Middle frontal gyrus (tissue), 1 donor: ENCODE data around the gene NAA10.
"Not testable (repeated sequence)": the region's sequence is repeated elsewhere in the genome, so short reads cannot be mapped to it uniquely, and the experiment has no call there.

Experiments used
- DNase-seq: peaks from one replicate; pipeline ENCODE4 v3.0.0-alpha.2; 2015; ENCODE audit warnings: low spot score; ENCODE audit errors: extremely low spot score

The NAA10 gene

DNA sequence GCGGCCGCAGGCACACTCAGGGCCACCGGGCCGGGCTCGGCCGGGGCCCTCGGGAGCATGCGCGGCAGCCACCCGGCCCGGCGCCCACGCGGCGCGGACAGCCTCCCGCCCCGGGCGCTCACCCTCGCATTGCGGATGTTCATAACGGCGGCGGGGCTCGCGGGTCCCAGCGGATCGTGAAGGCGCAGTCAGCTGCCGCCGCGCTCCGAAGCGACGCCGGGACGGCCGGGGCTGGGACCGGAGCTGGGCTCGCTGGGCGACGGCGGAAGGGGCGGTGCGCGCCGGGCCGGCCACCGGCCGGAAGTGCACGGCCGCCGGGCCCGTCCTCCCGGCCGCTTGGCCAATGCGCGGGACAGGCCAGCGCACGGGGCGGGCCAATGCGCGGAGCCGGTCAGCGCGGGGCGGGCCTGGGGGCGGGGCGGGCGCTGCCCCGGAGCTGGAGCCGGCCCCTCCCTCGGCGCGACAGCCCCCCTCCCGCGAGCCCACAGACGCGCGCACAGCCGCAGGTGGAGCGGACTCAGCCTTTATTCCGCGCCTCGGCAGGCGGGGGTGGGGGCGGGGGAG lies at the start of gene NAA10:
NAA10 (minus strand) TSS at position 276 of the 564 bp plus-strand sequence; CDS start at position 143, 133 bp downstream.
- peak; percentile 28 for DNase-seq

GRCh38 chrX:153983321-153983801 lies 48.5 kb upstream of the NAA10 start:
- DNase-seq = no peak

GRCh38 chrX:153981771-153982533 lies 47.1 kb upstream of the NAA10 start:
- DNase-seq = no peak

DNA sequence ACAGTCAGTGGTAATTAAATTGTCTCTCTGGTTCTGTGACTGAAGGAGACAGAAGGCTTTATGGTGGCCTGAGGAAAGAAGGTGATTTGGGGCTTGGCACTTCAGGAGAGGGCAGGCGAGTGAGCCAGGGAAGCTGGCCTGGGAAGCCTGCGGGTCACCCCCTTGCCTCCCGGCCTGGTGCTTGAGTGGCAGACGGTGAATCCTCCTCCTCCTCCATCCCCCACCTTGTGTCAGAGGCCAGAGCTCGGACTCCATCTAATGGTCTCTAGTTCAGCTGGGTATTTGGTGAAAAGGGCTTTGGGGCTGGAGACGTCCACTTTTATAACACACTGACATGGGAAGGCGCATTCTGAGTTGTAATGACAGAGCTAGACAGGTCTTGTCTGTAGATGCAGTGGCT lies 46.4 kb upstream of the NAA10 start:
- DNase-seq = no peak

- DNase-seq = not testable (repeated sequence)
These were observed 45.6 kb upstream of the NAA10 start for GRCh38 chrX:153980394-153980793.

- no peak for DNase-seq
These were observed 40.0 kb upstream of the NAA10 start for GRCh38 chrX:153974726-153975286.

- DNase-seq = no peak
These were observed 39.3 kb upstream of the NAA10 start for GRCh38 chrX:153974003-153974725.

DNA sequence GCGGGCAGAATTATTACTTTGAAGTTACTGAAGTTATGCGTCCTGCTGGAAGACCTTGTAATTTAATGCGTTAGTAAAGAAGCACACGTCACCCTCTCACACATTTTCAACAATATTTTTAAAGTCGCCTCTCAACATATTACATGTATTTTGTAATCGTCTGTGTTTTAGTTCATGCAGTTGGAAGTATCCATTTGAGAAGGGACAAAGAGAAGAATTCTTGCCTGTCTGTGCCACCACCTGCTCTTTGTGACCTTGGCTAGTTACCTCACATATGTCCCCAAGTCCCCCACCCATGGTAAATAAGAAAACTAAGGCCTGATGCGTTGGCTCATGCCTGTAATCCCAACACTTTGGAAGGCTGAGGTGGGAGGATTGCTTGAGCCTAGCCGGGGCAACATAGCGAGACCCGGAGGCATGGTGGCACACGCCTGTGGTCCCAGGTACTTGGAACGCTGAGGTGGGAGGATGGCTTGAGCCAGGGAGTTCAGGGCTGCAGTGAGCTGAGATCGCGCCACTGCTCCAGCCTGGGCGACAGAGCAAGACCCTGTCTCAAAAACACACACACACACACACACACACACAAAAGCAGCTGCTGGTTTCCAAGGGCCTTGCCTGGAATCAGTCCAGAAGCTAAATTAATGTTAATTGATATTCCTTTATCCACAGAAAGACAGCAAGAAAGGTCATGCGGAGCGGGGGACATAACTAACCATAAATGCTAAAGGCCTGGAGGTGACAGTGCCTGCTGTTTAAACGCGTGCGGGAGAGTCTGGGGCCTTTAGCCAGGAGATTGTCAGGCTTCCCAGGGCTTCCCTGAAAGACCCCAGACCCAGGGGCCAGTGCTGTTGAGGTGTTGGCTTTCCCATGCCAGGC lies 38.5 kb upstream of the NAA10 start:
- DNase-seq = no peak

- DNase-seq = peak; percentile 77
These were observed 37.7 kb upstream of the NAA10 start, which contains the start of gene TMEM187 for GRCh38 chrX:153972368-153973126. TMEM187 (plus strand) TSS chrX:153972754; CDS start chrX:153982063, 9,309 bp downstream.

DNA sequence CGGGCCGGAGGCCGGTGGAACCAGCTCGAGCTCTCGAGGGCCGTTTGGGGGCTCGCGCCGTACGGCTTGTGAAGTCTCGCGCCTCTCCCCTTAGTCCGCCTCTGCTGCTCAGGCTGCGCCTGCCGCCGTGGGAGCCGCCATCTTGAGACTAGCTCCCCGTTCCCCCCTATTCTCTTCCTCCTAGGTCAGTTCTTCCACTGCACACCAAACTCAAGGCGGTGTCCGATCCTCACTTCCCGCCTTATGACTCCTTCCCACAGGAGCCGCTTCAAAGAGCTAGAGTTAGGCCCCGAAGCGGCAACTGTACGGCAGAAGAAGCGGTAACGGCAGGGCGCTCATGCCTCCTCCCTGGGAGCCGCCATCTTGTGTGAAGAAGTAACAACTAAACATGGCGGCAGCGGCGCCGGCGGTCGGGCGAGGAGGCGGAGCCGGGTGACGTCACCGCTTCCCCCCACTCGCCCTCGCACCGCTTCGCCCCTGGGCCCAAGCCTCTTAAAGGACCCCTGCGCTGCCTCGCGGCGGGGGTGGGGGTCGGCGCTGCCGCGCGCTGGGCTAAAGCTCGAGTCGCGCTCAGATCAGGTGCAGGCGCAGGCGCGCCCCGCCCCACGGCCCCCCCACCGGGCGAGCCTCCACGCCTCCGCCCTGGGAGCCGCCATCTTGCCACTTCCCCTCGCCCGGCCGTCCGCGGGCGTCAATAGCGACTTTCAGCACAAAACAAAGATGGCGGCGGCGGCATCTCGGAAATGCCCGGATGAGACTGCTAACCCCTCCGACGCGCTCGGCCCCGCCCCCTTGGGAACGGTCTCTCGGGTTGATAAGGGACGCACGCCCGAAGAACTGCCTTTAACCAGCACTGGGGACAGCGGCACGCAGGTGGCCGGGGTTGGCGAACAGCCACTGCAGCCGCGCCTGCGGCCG lies 36.9 kb upstream of the NAA10 start, which contains the start of gene HCFC1:
HCFC1 (minus strand) TSS at position 369 of the 918 bp plus-strand sequence. CDS start 978 bp downstream, outside the sequence.
- peak; percentile 70 for DNase-seq

GRCh38 chrX:153971124-153971449 lies 36.2 kb upstream of the NAA10 start:
- DNase-seq = peak; percentile 79

DNA sequence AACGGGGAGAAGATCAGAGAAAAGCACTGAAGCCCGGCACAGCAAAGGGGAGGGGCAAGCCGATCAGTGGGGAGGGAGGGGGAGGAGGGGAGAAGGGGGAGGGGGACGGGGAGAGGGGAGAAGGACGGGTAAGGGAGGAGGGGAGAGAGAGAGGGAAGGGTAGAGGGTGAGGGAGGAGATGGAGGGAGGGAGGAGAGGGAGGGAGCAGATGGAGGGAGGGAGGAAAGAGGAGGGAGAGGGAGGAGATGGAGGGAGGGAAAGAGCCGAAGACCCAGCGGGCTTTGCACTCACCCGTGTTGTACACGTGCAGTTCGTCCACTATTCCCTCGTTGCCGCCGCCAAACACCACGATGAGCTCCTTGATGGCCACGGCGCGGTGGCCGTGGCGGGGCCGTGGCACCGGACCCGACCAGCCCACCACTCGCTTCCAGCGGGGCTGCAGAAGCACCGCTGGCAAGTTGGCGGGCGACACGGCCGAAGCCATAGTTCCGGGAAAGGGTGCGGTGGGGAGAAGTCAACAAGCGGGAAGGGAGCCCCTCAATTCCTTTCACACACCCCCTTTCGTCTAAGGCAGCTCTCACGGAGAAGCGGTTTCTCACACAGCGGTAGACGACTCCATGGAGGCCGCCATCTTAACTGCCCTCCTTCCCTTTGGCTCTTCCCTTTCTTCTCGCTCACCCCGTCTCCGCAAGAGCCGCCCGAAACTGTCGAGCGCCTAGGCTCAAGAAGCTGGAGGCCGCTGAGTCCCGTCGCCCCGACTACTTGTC lies 35.7 kb upstream of the NAA10 start:
- DNase-seq = no peak

DNA sequence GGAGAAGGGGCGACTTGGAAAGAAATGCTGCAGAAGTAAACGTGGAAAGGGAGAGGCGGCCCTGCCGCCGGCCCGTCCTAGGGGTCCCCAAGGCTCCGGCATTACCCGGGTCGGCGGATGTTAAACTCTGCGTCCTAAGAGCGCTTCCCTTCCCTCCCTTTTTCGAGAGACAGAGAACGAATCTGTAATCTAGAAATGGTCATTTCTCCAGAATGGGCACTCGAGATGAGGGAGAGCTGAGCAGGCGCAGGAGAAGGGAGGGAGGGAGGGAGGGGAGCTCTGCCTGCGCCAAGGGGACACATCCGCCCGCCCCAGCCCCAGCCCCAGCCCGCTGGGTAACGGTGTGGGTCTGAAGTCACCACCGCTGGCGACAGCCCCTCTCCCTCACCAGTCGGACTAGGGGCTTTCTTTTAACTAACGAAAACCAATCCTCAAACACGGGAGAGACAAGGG lies 35.1 kb upstream of the NAA10 start:
- peak; percentile 13 for DNase-seq

GRCh38 chrX:153969125-153969903 lies 34.5 kb upstream of the NAA10 start:
- DNase-seq = no peak

- DNase-seq = no peak
These were observed 33.9 kb upstream of the NAA10 start for GRCh38 chrX:153968754-153969124.

GRCh38 chrX:153968255-153968654 lies 33.4 kb upstream of the NAA10 start:
- no peak for DNase-seq

GRCh38 chrX:153967536-153968224 lies 32.8 kb upstream of the NAA10 start:
- no peak for DNase-seq
